ENCODE data around the gene EMC9. TPM values are rescaled to one million over a fixed set of nuclear protein-coding genes. Genes with fewer than 3 reads are reported as not detected.

EMC9 gene
- total RNA-seq, 1 donor from 2014 or later = 10.5 TPM

- intact Hi-C loops (cut with DNase I) = no loop called here
- peak overlapping the region; percentile 37 for H3K4me3 ChIP-seq
- H3K27me3 ChIP-seq = no peaks in the 10 kb centered on the region
- H3K9me3 ChIP-seq = no peaks in the 10 kb centered on the region
- peaks cover 4% of the 10 kb centered on the region for H3K4me1 ChIP-seq
- no peak for TF ChIP-seq CTCF (IDR thresholded peaks at IDR 0.05)
- no peak overlapping the region for H3K27ac ChIP-seq
- ATAC-seq (no peak), DNase-seq (no peak)
- H3K36me3 ChIP-seq = peaks cover 45% of the 10 kb centered on the region
Measured at GRCh38 chr14:24172261-24172860, 31.0 kb upstream of the EMC9 start.

DNA sequence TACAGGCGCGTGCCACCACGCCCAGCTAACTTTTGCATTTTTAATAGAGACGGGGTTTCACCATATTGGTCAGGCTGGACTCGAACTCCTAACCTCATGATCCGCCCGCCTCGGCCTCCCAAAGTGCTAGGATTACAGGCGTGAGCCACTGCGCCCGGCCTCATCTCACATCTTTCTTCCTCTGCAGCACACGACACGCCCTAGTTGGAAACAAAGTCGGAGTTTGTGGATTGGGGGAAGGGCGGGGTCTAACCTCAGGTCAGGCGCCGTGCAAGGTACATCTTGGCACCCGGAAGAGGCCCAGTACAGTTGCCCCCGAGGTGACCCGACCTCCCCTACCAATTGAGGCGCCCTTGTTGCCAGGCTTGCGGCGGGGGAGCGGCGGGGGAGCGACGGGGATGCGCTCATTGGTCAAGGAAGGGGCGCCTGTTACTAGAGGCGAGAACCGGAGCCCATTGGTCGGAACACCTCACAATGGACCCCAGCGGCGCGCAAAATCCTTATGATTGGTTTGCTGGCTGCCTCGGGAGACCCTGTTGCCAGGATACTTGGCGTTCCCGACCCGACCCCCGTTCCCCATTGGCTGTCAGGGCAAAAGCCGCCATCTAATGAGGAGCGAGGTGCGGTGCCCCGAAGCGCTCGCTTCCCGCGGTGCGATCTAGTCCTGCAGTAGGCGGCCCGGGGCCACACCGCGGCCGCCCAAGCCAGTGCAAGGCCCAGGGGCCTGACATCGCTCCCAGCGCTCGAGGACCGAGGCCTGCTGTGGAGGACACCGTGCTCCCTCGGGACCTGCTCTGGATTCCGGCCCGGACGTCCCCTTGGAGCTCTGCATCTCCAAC is 30.2 kb upstream of the EMC9 start, which contains the start of gene REC8:
Gene REC8, plus strand, starts transcription at position 659 of the 839 bp plus-strand sequence. CDS start 473 bp downstream, outside the sequence.
- ATAC-seq (peak; percentile 89), DNase-seq (peak; percentile 85)
- Histone ChIP-seq H3K9me3 (no peaks in the 10 kb centered on the region), H3K4me3 (peak within 1 kb of the TSS; percentile 37), H3K27ac (peak within 1 kb of the TSS; percentile 17), H3K27me3 (no peaks in the 10 kb centered on the region), H3K36me3 (peaks cover 45% of the 10 kb centered on the region), H3K4me1 (peaks cover 4% of the 10 kb centered on the region)
- intact Hi-C loops (cut with DNase I) = no loop called here
- no peak for TF ChIP-seq CTCF (IDR thresholded peaks at IDR 0.05)

- peaks cover 63% of the 10 kb centered on the region for H3K36me3 ChIP-seq
- no peak overlapping the region for H3K4me3 ChIP-seq
- peak; percentile 34 for ATAC-seq
- peaks cover 13% of the 10 kb centered on the region for H3K4me1 ChIP-seq
- intact Hi-C loops (cut with DNase I) = no loop called here
- H3K9me3 ChIP-seq = no peaks in the 10 kb centered on the region
- no peak for DNase-seq
- peak overlapping the region; percentile 18 for H3K27ac ChIP-seq
- no peak for TF ChIP-seq CTCF (IDR thresholded peaks at IDR 0.05)
- no peaks in the 10 kb centered on the region for H3K27me3 ChIP-seq
Measured at GRCh38 chr14:24167469-24168114, 26.2 kb upstream of the EMC9 start.

GRCh38 chr14:24165785-24166184 is 24.4 kb upstream of the EMC9 start:
- DNase-seq (no peak), ATAC-seq (no peak)
- H3K27me3 ChIP-seq = no peaks in the 10 kb centered on the region
- TF ChIP-seq CTCF (IDR thresholded peaks at IDR 0.05) = no peak
- no peaks in the 10 kb centered on the region for H3K9me3 ChIP-seq
- H3K4me1 ChIP-seq = peaks cover 18% of the 10 kb centered on the region
- H3K27ac ChIP-seq = no peak overlapping the region
- intact Hi-C loops (cut with DNase I) = no loop called here
- H3K36me3 ChIP-seq = peaks cover 68% of the 10 kb centered on the region
- H3K4me3 ChIP-seq = no peak overlapping the region

GRCh38 chr14:24164518-24164991 is 23.2 kb upstream of the EMC9 start:
- H3K4me1 ChIP-seq = peaks cover 23% of the 10 kb centered on the region
- H3K4me3 ChIP-seq = no peak overlapping the region
- H3K27me3 ChIP-seq = no peaks in the 10 kb centered on the region
- H3K27ac ChIP-seq = no peak overlapping the region
- H3K36me3 ChIP-seq = peaks cover 76% of the 10 kb centered on the region
- H3K9me3 ChIP-seq = no peaks in the 10 kb centered on the region
- no peak for DNase-seq
- no peak for TF ChIP-seq CTCF (IDR thresholded peaks at IDR 0.05)
- ATAC-seq = no peak
- intact Hi-C loops (cut with DNase I) = no loop called here
